ENCODE data around the gene YIPF1.

GRCh38 chr1:53893999-53894636 is 4.5 kb upstream of the YIPF1 start, which contains the start of gene DIO1:
- TF ChIP-seq CTCF (IDR thresholded peaks at IDR 0.05; ENCODE audit: poor library complexity), result no peak
- TF ChIP-seq EZH2 (IDR thresholded peaks at IDR 0.05; ENCODE audit: borderline replicate concordance), result no peak
- TF ChIP-seq EZH2phosphoT487 (IDR thresholded peaks at IDR 0.05; ENCODE audit: low read depth, severe bottlenecking, unreplicated experiment), result no peak
